Measurements from ENCODE around the gene C1orf52. TPM values are rescaled to one million over a fixed set of nuclear protein-coding genes. Genes with fewer than 3 reads are reported as not detected.

C1orf52 gene
- polyA plus RNA-seq, 2 of the 4 experiments (the other 2 are of a cell fraction) = 12.2 to 22.4 TPM

DNA sequence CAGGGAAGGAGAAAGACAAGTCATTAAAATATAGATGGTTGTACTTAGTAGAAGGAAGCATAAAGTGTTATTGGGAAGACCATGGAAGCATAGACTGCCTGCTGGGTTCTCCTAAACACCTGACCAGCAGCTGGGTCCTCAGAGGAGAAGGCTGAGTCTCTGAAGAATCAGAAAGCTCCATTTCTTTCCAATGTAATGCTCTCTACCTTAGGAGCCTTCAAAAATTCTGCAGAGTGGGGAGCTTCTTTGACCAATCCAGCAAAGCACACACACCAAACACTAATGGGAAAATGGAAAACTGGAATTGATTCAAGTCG, 38.0 kb upstream of the C1orf52 start:
- 8% methylated on average over 1 of the region's 1 CpG for WGBS (ENCODE audit: missing lambda C conversion rate)
- DNase-seq (ENCODE audit: low read depth in 1 of 2, low spot score in 1 of 2) = no peak
- ChIA-PET CTCF (interaction anchor here (0.9 to 4.6 kb wide), 5 partner anchors 11 to 411 kb away, joined by 3 to 46 read pairs (median 4); partner anchors contain the start of genes C1orf52 and ZNHIT6), POLR2A (interaction anchor here (1.4 to 1.5 kb wide), 2 partner anchors 21 to 38 kb away, joined by 4 to 7 read pairs; partner anchors contain the start of genes BCL10 and C1orf52)
- ATAC-seq = peak; percentile 25 to 53; a peak in 5 of 6 replicates
- TF ChIP-seq NPAS2 (CRISPR knock-in tag; IDR thresholded peaks at IDR 0.05; ENCODE audit: borderline replicate concordance) = no peak
- no peak for TF ChIP-seq SMC3 (IDR thresholded peaks at IDR 0.05)
- no peak for TF ChIP-seq CBX2 (IDR thresholded peaks at IDR 0.05; ENCODE audit: borderline replicate concordance, low read depth)
- no peak for TF ChIP-seq JUN (IDR thresholded peaks at IDR 0.05)
- no peak for TF ChIP-seq TP53 (CRISPR knock-in tag; IDR thresholded peaks at IDR 0.05)
- TF ChIP-seq, protein P1, sequence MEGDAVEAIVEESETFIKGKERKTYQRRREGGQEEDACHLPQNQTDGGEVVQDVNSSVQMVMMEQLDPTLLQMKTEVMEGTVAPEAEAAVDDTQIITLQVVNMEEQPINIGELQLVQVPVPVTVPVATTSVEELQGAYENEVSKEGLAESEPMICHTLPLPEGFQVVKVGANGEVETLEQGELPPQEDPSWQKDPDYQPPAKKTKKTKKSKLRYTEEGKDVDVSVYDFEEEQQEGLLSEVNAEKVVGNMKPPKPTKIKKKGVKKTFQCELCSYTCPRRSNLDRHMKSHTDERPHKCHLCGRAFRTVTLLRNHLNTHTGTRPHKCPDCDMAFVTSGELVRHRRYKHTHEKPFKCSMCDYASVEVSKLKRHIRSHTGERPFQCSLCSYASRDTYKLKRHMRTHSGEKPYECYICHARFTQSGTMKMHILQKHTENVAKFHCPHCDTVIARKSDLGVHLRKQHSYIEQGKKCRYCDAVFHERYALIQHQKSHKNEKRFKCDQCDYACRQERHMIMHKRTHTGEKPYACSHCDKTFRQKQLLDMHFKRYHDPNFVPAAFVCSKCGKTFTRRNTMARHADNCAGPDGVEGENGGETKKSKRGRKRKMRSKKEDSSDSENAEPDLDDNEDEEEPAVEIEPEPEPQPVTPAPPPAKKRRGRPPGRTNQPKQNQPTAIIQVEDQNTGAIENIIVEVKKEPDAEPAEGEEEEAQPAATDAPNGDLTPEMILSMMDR (IDR thresholded peaks at IDR 0.05) = no peak
- TF ChIP-seq RCOR1 (IDR thresholded peaks at IDR 0.05; ENCODE audit: low read depth, low read length) = no peak
- no peak for TF ChIP-seq MAFK (IDR thresholded peaks at IDR 0.05; ENCODE audit: partially characterized antibody)
- no peak for TF ChIP-seq FOSB (CRISPR knock-in tag; IDR thresholded peaks at IDR 0.05)
- TF ChIP-seq MAZ (IDR thresholded peaks at IDR 0.05; ENCODE audit: borderline replicate concordance, low read depth, low read length) = no peak
- TF ChIP-seq POLR2AphosphoS2 (conservative IDR thresholded peaks at IDR 0.05; ENCODE audit: low read length) = no peak
- TF ChIP-seq HES2 (IDR thresholded peaks at IDR 0.05) = no peak
- TF ChIP-seq, protein P2, sequence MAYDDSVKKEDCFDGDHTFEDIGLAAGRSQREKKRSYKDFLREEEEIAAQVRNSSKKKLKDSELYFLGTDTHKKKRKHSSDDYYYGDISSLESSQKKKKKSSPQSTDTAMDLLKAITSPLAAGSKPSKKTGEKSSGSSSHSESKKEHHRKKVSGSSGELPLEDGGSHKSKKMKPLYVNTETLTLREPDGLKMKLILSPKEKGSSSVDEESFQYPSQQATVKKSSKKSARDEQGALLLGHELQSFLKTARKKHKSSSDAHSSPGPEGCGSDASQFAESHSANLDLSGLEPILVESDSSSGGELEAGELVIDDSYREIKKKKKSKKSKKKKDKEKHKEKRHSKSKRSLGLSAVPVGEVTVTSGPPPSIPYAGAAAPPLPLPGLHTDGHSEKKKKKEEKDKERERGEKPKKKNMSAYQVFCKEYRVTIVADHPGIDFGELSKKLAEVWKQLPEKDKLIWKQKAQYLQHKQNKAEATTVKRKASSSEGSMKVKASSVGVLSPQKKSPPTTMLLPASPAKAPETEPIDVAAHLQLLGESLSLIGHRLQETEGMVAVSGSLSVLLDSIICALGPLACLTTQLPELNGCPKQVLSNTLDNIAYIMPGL (CRISPR knock-in tag; IDR thresholded peaks at IDR 0.05; ENCODE audit: borderline replicate concordance) = no peak
- no peak for FAIRE-seq
- H3K4me1 ChIP-seq = peaks cover 20% of the 10 kb centered on the region
- H3K4me2 ChIP-seq = peak overlapping the region; percentile 78
- H3K4me3 ChIP-seq = no peak overlapping the region
- H3K27ac ChIP-seq = peak overlapping the region; percentile 65 to 80
- no peaks in the 10 kb centered on the region for H3K9me3 ChIP-seq

DNA sequence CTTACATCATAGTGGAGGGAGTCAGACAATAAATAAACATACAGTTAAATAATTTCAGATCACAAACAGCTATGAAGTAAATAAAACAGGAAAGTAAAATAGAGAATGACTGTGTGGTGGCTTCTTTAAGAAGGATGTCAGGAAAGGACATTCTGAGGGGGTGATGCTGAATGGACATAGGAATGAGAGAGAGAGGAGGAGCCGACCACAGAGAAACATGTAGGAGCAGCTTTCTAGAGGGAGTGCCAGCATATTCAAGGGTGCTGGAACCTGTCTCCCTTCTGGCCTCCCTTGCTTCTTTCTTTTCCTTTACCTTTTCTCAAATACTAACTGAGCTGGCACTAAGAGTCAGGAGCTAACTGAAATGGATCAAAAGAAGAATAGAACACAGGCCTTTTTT, 37.5 kb upstream of the C1orf52 start:
- DNase-seq (ENCODE audit: low read depth in 1 of 2, low spot score in 1 of 2) = no peak
- Histone ChIP-seq H3K4me2 (peak overlapping the region; percentile 78), H3K27ac (peak overlapping the region; percentile 65 to 80), H3K4me1 (peaks cover 20% of the 10 kb centered on the region), H3K9me3 (no peaks in the 10 kb centered on the region), H3K4me3 (no peak overlapping the region)
- no peak for ATAC-seq
- POLR2A ChIA-PET = interaction anchor here (1.4 kb wide), 1 partner anchor 38 kb away, joined by 4 read pairs; the partner anchor contains the start of gene C1orf52
- no peak for TF ChIP-seq HDAC2 (IDR thresholded peaks at IDR 0.05)
- no peak for TF ChIP-seq JUN (IDR thresholded peaks at IDR 0.05)
- TF ChIP-seq CHD2 (IDR thresholded peaks at IDR 0.05; ENCODE audit: low read length, partially characterized antibody) = no peak
- TF ChIP-seq GATA3 (IDR thresholded peaks at IDR 0.05; ENCODE audit: borderline replicate concordance) = no peak
- no peak for TF ChIP-seq CBX2 (IDR thresholded peaks at IDR 0.05; ENCODE audit: borderline replicate concordance, low read depth)
- FAIRE-seq = no peak
- 33% methylated on average over 1 of the region's 1 CpG for WGBS (ENCODE audit: missing lambda C conversion rate)
- CTCF ChIA-PET = interaction anchor here (0.9 to 4.6 kb wide), 6 partner anchors 12 to 411 kb away, joined by 3 to 46 read pairs (median 4); partner anchors contain the start of genes C1orf52 and ZNHIT6

GRCh38 chr1:85295654-85296053, 36.2 kb upstream of the C1orf52 start:
- ATAC-seq (no peak), DNase-seq (ENCODE audit: low read depth in 1 of 2, low spot score in 1 of 2) (no peak), FAIRE-seq (no peak)
- H3K27ac ChIP-seq = peak overlapping the region in 1 of 2 experiments; percentile 9; a peak in 1 of 6 replicates
- WGBS (ENCODE audit: missing lambda C conversion rate) = 100% methylated on average over 1 of the region's 4 CpGs
- peaks cover 22% of the 10 kb centered on the region for H3K4me1 ChIP-seq
- no peak overlapping the region for H3K4me3 ChIP-seq
- no peak for TF ChIP-seq BHLHE40 (IDR thresholded peaks at IDR 0.05; ENCODE audit: low read depth, low read length)
- no peak for TF ChIP-seq MAZ (IDR thresholded peaks at IDR 0.05; ENCODE audit: borderline replicate concordance, low read depth, low read length)
- TF ChIP-seq CBX2 (IDR thresholded peaks at IDR 0.05; ENCODE audit: borderline replicate concordance, low read depth) = no peak
- TF ChIP-seq CEBPB (IDR thresholded peaks at IDR 0.05) = no peak
- TF ChIP-seq TP53 (CRISPR knock-in tag; IDR thresholded peaks at IDR 0.05) = no peak
- ChIA-PET CTCF (interaction anchor here (2.2 to 4.6 kb wide), 2 partner anchors 13 to 36 kb away, joined by 9 to 46 read pairs; partner anchors contain the start of gene C1orf52), POLR2A (no interaction called here)
- H3K4me2 ChIP-seq = no peak overlapping the region
- H3K9me3 ChIP-seq = no peaks in the 10 kb centered on the region

Data from A549 (cell line).